GM12878 (cell line): ENCODE data around the gene CIPC. TPM values are rescaled to one million over a fixed set of nuclear protein-coding genes. Genes with fewer than 3 reads are reported as not detected.

ENCODE experiments used
- ATAC-seq: fragments of 200-7000 bp; cut with Tn5 transposase; 3 replicates; pipeline ENCODE4 v1.9.1; 2020; ENCODE audit warnings: mild to moderate bottlenecking, moderate library complexity
- BruUV-seq: library from RNA; stranded (reverse); fragments of 400-500 nt; replicated peaks from 2 replicates; lab custom pipeline; 2021; lab: Mats Ljungman, UMichigan
- CTCF ChIA-PET: fragments of 300-600 bp; sonication (Branson Sonifier 250); formaldehyde crosslinking; extraction: SDS; loops from one replicate; lab custom pipeline; 2021; ENCODE audit warnings: inconsistent platforms; lab: Yijun Ruan, JAX
- POLR2A ChIA-PET: fragments of 350-600 bp; formaldehyde crosslinking; extraction: SDS; loops from one replicate; lab custom pipeline; 2021; ENCODE audit warnings: inconsistent platforms; lab: Charles Lee
- RAD21 ChIA-PET: fragments of 300-600 bp; sonication (Branson Sonifier 250); formaldehyde crosslinking; loops from one replicate; lab custom pipeline; 2023; ENCODE audit warnings: antibody characterized with exemption; ENCODE audit not compliant: unreplicated experiment; lab: Charles Lee
- SMC1A ChIA-PET: fragments of 300-600 bp; sonication (Branson Sonifier 250); formaldehyde crosslinking; loops from one replicate; lab custom pipeline; 2023; ENCODE audit not compliant: unreplicated experiment, uncharacterized antibody; lab: Charles Lee
- DNase-seq: peaks from one replicate; pipeline ENCODE4 v3.0.0-alpha.2; 2011; ENCODE audit warnings: low read depth, low spot score
- FAIRE-seq: peaks from 3 replicates; lab custom pipeline; 2011; peaks lifted over from hg19 to GRCh38; lab: Jason Lieb, UNC
- H2AFZ ChIP-seq: 2 replicates; pipeline ENCODE4 v1.6.0; 2011; ENCODE audit warnings: low read depth, low read length, control low read depth; ENCODE audit not compliant: control insufficient read depth
- H3K27ac ChIP-seq: 2 replicates; pipeline ENCODE4 v1.5.1; 2011; ENCODE audit warnings: control low read depth; ENCODE audit not compliant: control insufficient read depth, insufficient read depth
- H3K27me3 ChIP-seq, 2 experiments: replicated peaks in 1 of 2; 2 replicates each; pipeline versions ENCODE4 v1.6.0 to v1.6.1; 2011; ENCODE audit warnings: low read length in 1 of 2; ENCODE audit not compliant: control insufficient read depth in 2 of 2, insufficient read depth in 2 of 2
- H3K36me3 ChIP-seq, 2 experiments: 2 replicates each; pipeline ENCODE4 v1.5.1; 2011; ENCODE audit warnings: low read length in 1 of 2; ENCODE audit not compliant: control insufficient read depth in 2 of 2, insufficient read depth in 2 of 2
- H3K4me1 ChIP-seq: 2 replicates; pipeline ENCODE4 v1.6.1; 2011; ENCODE audit warnings: mild to moderate bottlenecking, low read length, moderate library complexity, mixed read lengths; ENCODE audit not compliant: control insufficient read depth, insufficient read depth
- H3K4me2 ChIP-seq: 2 replicates; pipeline ENCODE4 v1.6.0; 2011; ENCODE audit warnings: control low read depth; ENCODE audit not compliant: control insufficient read depth, insufficient read depth
- H3K4me3 ChIP-seq: fragments of 200-600 bp; sonication (generic); 2 replicates; pipeline ENCODE4 v1.5.1; 2016
- H3K79me2 ChIP-seq: 2 replicates; pipeline ENCODE4 v1.6.0; 2011; ENCODE audit warnings: low read length; ENCODE audit not compliant: control insufficient read depth, insufficient read depth
- H3K9ac ChIP-seq: 2 replicates; pipeline ENCODE4 v1.8.0; 2011; ENCODE audit warnings: low read length, control low read depth, mixed read lengths; ENCODE audit not compliant: control insufficient read depth, insufficient read depth
- H3K9me3 ChIP-seq: replicated peaks from 3 replicates; pipeline ENCODE4 v1.5.1; 2011; ENCODE audit warnings: mild to moderate bottlenecking, low read length; ENCODE audit not compliant: control insufficient read depth, insufficient read depth
- H4K20me1 ChIP-seq: 2 replicates; pipeline ENCODE4 v1.6.0; 2011; ENCODE audit not compliant: control insufficient read depth, insufficient read depth
- CHD4 ChIP-seq: fragments of 200-600 bp; sonication (generic); IDR thresholded peaks from 2 replicates; pipeline ENCODE4 v1.6.1; 2016; ENCODE audit warnings: mild to moderate bottlenecking
- HDGF ChIP-seq: fragments of 450-650 bp; IDR thresholded peaks from 2 replicates; pipeline ENCODE4 v1.6.1; 2016; ENCODE audit warnings: antibody characterized with exemption
- IKZF2 ChIP-seq, 2 experiments: fragments of 450-650 bp; IDR thresholded peaks; 2 replicates each; pipeline ENCODE4 v1.6.1; 2017; ENCODE audit warnings: mild to moderate bottlenecking in 2 of 2, moderate library complexity in 2 of 2
- SKIL ChIP-seq: fragments of 450-650 bp; IDR thresholded peaks from 2 replicates; pipeline ENCODE4 v1.6.1; 2017; ENCODE audit warnings: mild to moderate bottlenecking, low read depth, inconsistent platforms; ENCODE audit not compliant: poor library complexity, severe bottlenecking
- YY1 ChIP-seq: IDR thresholded peaks from 2 replicates; pipeline ENCODE4 v1.6.1; 2011; ENCODE audit warnings: low read depth, mild to moderate bottlenecking, low read length
- WGBS: methylation state at CpG from one replicate; pipeline ENCODE4 v1.1.6; 2016; ENCODE audit warnings: low lambda C conversion rate; ENCODE audit not compliant: insufficient replicate concordance, insufficient coverage; ENCODE audit errors: missing lambda C conversion rate; 5-methylcytosine and 5-hydroxymethylcytosine counted together
- in situ Hi-C: fragments of 300-500 bp; cut with MboI; formaldehyde crosslinking; loops from 9 replicates; pipeline ENCODE4 v1.14.3; 2018; ENCODE audit warnings: mixed read lengths
- intact Hi-C: fragments of 100-400 bp; cut with micrococcal nuclease; formaldehyde crosslinking; loops from one replicate; pipeline ENCODE4 v1.14.2; 2022; ENCODE audit not compliant: unreplicated experiment
- polyA plus RNA-seq, 11 experiments: library from polyadenylated mRNA; depleted of rRNA in 4 of 11; unstranded in 6 of 11; stranded (reverse) in 5 of 11; fragments of >200 nt; fragmentation: Nextera tagmentation in 4 of 11; fragmentation: Illumina TruSeq in 1 of 11; extraction: Ambion mirVana in 4 of 11; extraction: Trizol in 1 of 11; gene quantifications; 1 replicate in 1 of 11; 2 replicates in 10 of 11; pipeline versions ENCODE4 v1.2.1 to v1.2.3, GENCODE V29; 2011 to 2016; ENCODE audit warnings: inconsistent platforms in 2 of 11, missing spikeins in 2 of 11, low read depth in 1 of 11
- total RNA-seq, 4 experiments: library from RNA; depleted of rRNA in 3 of 4; stranded (reverse); fragments of >200 nt in 3 of 4; fragmentation: Illumina TruSeq in 1 of 4; extraction: Trizol in 1 of 4; gene quantifications; 2 replicates each; pipeline versions ENCODE4 v1.2.1 to v1.2.3, GENCODE V29; 2013 to 2021

CIPC gene
- total and polyA plus RNA-seq, 10 of the 15 experiments (the other 5 are each of a cell fraction or from before 2014, with no cell fraction given), result 5.6 to 29.5 (median 16.5) TPM

- TF ChIP-seq YY1, result no peak
- no peak for TF ChIP-seq SKIL
Measured at GRCh38 chr14:77097006-77097699, 905 bp upstream of the CIPC start (continued).

GRCh38 chr14:77098529-77099353 lies 683 bp downstream of the CIPC start:
- Histone ChIP-seq H3K27me3 (no peaks in the 10 kb centered on the region), H3K27ac (peak overlapping the region; percentile 77), H3K9ac (peak overlapping the region; percentile 89), H4K20me1 (no peaks in the 10 kb centered on the region)
- WGBS, result 8% methylated on average over 15 of the region's 23 CpGs
- TF ChIP-seq HDGF, result peak; percentile 91; the same call in 1 of the 2 replicates
- no peak for TF ChIP-seq CHD4
- TF ChIP-seq IKZF2 (IDR thresholded peaks at IDR 0.05), result 0 out of 4 replicates have a peak, but pooled peaks of 1 of the 2 experiments have one; percentile 17
- TF ChIP-seq, all 136 proteins: peak for 2
- Histone ChIP-seq H2AFZ (peak overlapping the region; percentile 98), H3K4me1 (peaks cover 17% of the 10 kb centered on the region), H3K79me2 (peaks cover 10% of the 10 kb centered on the region), H3K4me3 (peak overlapping the region; percentile 83), H3K9me3 (no peaks in the 10 kb centered on the region), H3K4me2 (peak overlapping the region; percentile 67), H3K36me3 (no peaks in the 10 kb centered on the region)
- no peak for FAIRE-seq
- CTCF ChIA-PET, result interaction anchor here (0.6 to 21.9 kb wide), 17 partner anchors 11 to 454 kb away, joined by 3 to 445 read pairs (median 4); partner anchors contain the start of genes SAMD15 and TMED8
- no TSS peak for BruUV-seq
- ATAC-seq, result peak; percentile 20
- intact Hi-C loops, result loop anchor here (1.0 kb wide), 2 partner anchors 17 to 23 kb away; no protein-coding TSS in a partner anchor
- POLR2A ChIA-PET, result interaction anchor here (0.8 to 6.9 kb wide), 6 partner anchors 9 to 187 kb away, joined by 3 to 68 read pairs (median 4); no protein-coding TSS in a partner anchor
- RAD21 ChIA-PET, result interaction anchor here (0.7 to 13.8 kb wide), 15 partner anchors 14 to 387 kb away, joined by 3 to 199 read pairs (median 4); no protein-coding TSS in a partner anchor
- in situ Hi-C loops, result no loop called here
- SMC1A ChIA-PET, result interaction anchor here (0.8 to 21.4 kb wide), 14 partner anchors 9 to 228 kb away, joined by 3 to 428 read pairs (median 4); no protein-coding TSS in a partner anchor
- no peak for DNase-seq
